GDM1 (cell line): Measurements from ENCODE around the gene UPK2.

Source experiments
- DNase-seq: peaks from one replicate; lab custom pipeline; 2025; lab: John Stamatoyannopoulos, UW

UPK2 gene

GRCh38 chr11:118956094-118956846 lies at the start of gene UPK2:
UPK2 (plus strand) TSS chr11:118956298; CDS start chr11:118956351, 53 bp downstream.
- DNase-seq, result peak; percentile 75

- peak; percentile 63 for DNase-seq
Measured at GRCh38 chr11:118907051-118908042, 48.8 kb upstream of the UPK2 start.

GRCh38 chr11:118908264-118908663 lies 47.8 kb upstream of the UPK2 start:
- no peak for DNase-seq

GRCh38 chr11:118908901-118909618 lies 47.0 kb upstream of the UPK2 start:
- no peak for DNase-seq

- no peak for DNase-seq
Measured at GRCh38 chr11:118909619-118910308, 46.3 kb upstream of the UPK2 start.

- no peak for DNase-seq
Measured at GRCh38 chr11:118910309-118911112, 45.6 kb upstream of the UPK2 start.

- DNase-seq, result no peak
Measured at GRCh38 chr11:118911113-118911879, 44.8 kb upstream of the UPK2 start.

- DNase-seq, result peak; percentile 62
Measured at GRCh38 chr11:118911880-118912741, 44.0 kb upstream of the UPK2 start.

- no peak for DNase-seq
Measured at GRCh38 chr11:118912742-118913410, 43.2 kb upstream of the UPK2 start.

- DNase-seq, result peak; percentile 68
Measured at GRCh38 chr11:118913411-118914125, 42.5 kb upstream of the UPK2 start.

- no peak for DNase-seq
Measured at GRCh38 chr11:118914178-118914918, 41.8 kb upstream of the UPK2 start.

GRCh38 chr11:118914987-118915386 lies 41.1 kb upstream of the UPK2 start:
- peak; percentile 31 for DNase-seq

- DNase-seq, result no peak
Measured at GRCh38 chr11:118915396-118915795, 40.7 kb upstream of the UPK2 start.

- no peak for DNase-seq
Measured at GRCh38 chr11:118915941-118916841, 39.9 kb upstream of the UPK2 start.

GRCh38 chr11:118916842-118917388 lies 39.2 kb upstream of the UPK2 start:
- DNase-seq, result no peak
